ENCODE measurements around the gene LNPK. TPM values are rescaled to one million over a fixed set of nuclear protein-coding genes. Genes with fewer than 3 reads are reported as not detected.

Gene LNPK
- 55.2 and 63.1 TPM in 2 replicates for total RNA-seq

DNA sequence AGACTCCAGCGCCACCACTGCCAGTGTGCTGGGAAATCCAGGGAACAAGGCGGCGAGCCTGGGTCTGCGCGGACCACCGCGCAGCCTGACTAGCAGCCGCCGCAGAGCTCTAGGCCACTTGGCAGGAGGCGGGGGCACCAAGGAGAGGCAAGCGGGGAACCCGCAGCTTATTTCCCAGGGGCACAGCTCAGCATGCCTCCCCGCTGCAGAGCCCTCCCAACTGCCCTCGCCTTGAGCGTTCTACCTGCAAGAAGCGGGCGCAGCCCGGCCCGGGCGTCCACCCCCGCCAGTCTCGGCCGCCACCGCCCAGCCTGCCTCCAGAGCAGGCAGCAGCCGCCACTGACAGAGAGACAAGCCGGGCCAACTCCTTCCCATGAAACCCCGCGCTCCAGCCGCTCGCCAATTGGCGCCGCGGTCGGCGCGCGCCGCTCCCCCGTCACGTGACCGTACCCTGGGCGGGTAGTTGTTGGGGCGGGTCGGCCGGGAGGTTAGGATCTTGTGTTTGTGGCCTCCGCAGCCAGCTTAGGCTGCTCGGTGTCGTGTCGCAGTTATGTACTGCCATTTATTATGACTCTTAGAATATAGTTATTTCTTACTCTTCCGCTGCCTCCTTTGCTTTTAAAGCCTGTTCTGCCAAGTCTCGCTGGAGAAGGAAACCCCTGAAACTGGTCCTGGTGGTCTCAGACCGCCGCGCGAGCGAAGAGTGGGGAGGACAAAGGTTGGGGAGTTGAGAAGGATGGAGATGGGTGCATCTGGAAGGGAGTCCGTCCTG is at the start of gene LNPK:
TSS of gene LNPK (minus strand) at position 352 of the 772 bp plus-strand sequence. CDS start 6,683 bp downstream, outside the sequence.

Other genes starting within 250 kb of the LNPK start
- not detected in 2 replicates for gene EVX2, start 81.7 kb upstream of the LNPK start, total RNA-seq
- not detected in 2 replicates for gene HOXD13, start 90.5 kb upstream of the LNPK start, total RNA-seq
- not detected in 2 replicates for gene HOXD12, start 97.5 kb upstream of the LNPK start, total RNA-seq
- gene HOXD11, start 105.0 kb upstream of the LNPK start, total RNA-seq, result under 0.01 and 0.28 TPM in 2 replicates
- under 0.01 and 0.19 TPM in 2 replicates for gene HOXD10, start 114.5 kb upstream of the LNPK start, total RNA-seq
- gene HOXD9, start 120.5 kb upstream of the LNPK start, total RNA-seq, result under 0.01 TPM in 1 of 2 replicates, not detected in the other
- gene HOXD8, start 127.4 kb upstream of the LNPK start, total RNA-seq, result 0.38 and 0.85 TPM in 2 replicates
- gene HOXD4, start 149.3 kb upstream of the LNPK start, total RNA-seq, result 0.56 TPM in 1 of 2 replicates, not detected in the other
- 0.28 TPM in 1 of 2 replicates, not detected in the other for gene HOXD3, start 155.0 kb upstream of the LNPK start, total RNA-seq
- under 0.01 TPM in 1 of 2 replicates, not detected in the other for gene HOXD1, start 186.4 kb upstream of the LNPK start, total RNA-seq